ENCODE data around the gene AOPEP.

The AOPEP gene

GRCh38 chr9:95088421-95089161 lies 362.1 kb downstream of the AOPEP start:
- H3K4me3 ChIP-seq (ENCODE audit: low read depth, low read length): no peak overlapping the region
- no peak for DNase-seq (ENCODE audit: low read depth)

- H3K4me3 ChIP-seq (ENCODE audit: low read depth, low read length): no peak overlapping the region
- no peak for DNase-seq (ENCODE audit: low read depth)
Observed at GRCh38 chr9:95089257-95090022, 362.9 kb downstream of the AOPEP start.

- DNase-seq (ENCODE audit: low read depth): no peak
- no peak overlapping the region for H3K4me3 ChIP-seq (ENCODE audit: low read depth, low read length)
Observed at GRCh38 chr9:95090023-95090791, 363.7 kb downstream of the AOPEP start.

GRCh38 chr9:95090871-95091577 lies 364.5 kb downstream of the AOPEP start:
- peak; percentile 32 for DNase-seq (ENCODE audit: low read depth)
- H3K4me3 ChIP-seq (ENCODE audit: low read depth, low read length): no peak overlapping the region

- H3K4me3 ChIP-seq (ENCODE audit: low read depth, low read length): no peak overlapping the region
- DNase-seq (ENCODE audit: low read depth): peak; percentile 60
Observed at GRCh38 chr9:95091601-95092261, 365.2 kb downstream of the AOPEP start.

GRCh38 chr9:95092262-95093072 lies 366.0 kb downstream of the AOPEP start:
- H3K4me3 ChIP-seq (ENCODE audit: low read depth, low read length): no peak overlapping the region
- peak; percentile 96 for DNase-seq (ENCODE audit: low read depth)

GRCh38 chr9:95093586-95093985 lies 367.1 kb downstream of the AOPEP start:
- no peak overlapping the region for H3K4me3 ChIP-seq (ENCODE audit: low read depth, low read length)
- no peak for DNase-seq (ENCODE audit: low read depth)

- no peak overlapping the region for H3K4me3 ChIP-seq (ENCODE audit: low read depth, low read length)
- DNase-seq (ENCODE audit: low read depth): no peak
Observed at GRCh38 chr9:95094002-95094401, 367.5 kb downstream of the AOPEP start.

GRCh38 chr9:95095641-95096355 lies 369.3 kb downstream of the AOPEP start:
- no peak overlapping the region for H3K4me3 ChIP-seq (ENCODE audit: low read depth, low read length)
- DNase-seq (ENCODE audit: low read depth): no peak

GRCh38 chr9:95096381-95096780 lies 369.9 kb downstream of the AOPEP start:
- H3K4me3 ChIP-seq (ENCODE audit: low read depth, low read length): no peak overlapping the region
- DNase-seq (ENCODE audit: low read depth): no peak

GRCh38 chr9:95096807-95097206 lies 370.3 kb downstream of the AOPEP start:
- no peak overlapping the region for H3K4me3 ChIP-seq (ENCODE audit: low read depth, low read length)
- no peak for DNase-seq (ENCODE audit: low read depth)

- no peak for DNase-seq (ENCODE audit: low read depth)
- H3K4me3 ChIP-seq (ENCODE audit: low read depth, low read length): no peak overlapping the region
Observed at GRCh38 chr9:95097279-95097678, 370.8 kb downstream of the AOPEP start.

GRCh38 chr9:95098391-95098921 lies 372.0 kb downstream of the AOPEP start:
- H3K4me3 ChIP-seq (ENCODE audit: low read depth, low read length): no peak overlapping the region
- DNase-seq (ENCODE audit: low read depth): no peak

GRCh38 chr9:95099321-95100070 lies 373.0 kb downstream of the AOPEP start:
- H3K4me3 ChIP-seq (ENCODE audit: low read depth, low read length): no peak overlapping the region
- DNase-seq (ENCODE audit: low read depth): no peak

GRCh38 chr9:95100071-95100627 lies 373.6 kb downstream of the AOPEP start:
- DNase-seq (ENCODE audit: low read depth): no peak
- no peak overlapping the region for H3K4me3 ChIP-seq (ENCODE audit: low read depth, low read length)

- H3K4me3 ChIP-seq (ENCODE audit: low read depth, low read length): no peak overlapping the region
- DNase-seq (ENCODE audit: low read depth): no peak
Observed at GRCh38 chr9:95101326-95101725, 374.8 kb downstream of the AOPEP start.
